Retina (tissue), 1 donor: ENCODE data around the gene RPA3.
"Not testable (repeated sequence)": the region's sequence is repeated elsewhere in the genome, so short reads cannot be mapped to it uniquely, and the experiment has no call there.

Experiments used
- DNase-seq: peaks from one replicate; pipeline ENCODE4 v3.0.0-alpha.2; 2016

RPA3 gene

GRCh38 chr7:7688310-7688709 is 30.1 kb downstream of the RPA3 start:
- DNase-seq: no peak

DNA sequence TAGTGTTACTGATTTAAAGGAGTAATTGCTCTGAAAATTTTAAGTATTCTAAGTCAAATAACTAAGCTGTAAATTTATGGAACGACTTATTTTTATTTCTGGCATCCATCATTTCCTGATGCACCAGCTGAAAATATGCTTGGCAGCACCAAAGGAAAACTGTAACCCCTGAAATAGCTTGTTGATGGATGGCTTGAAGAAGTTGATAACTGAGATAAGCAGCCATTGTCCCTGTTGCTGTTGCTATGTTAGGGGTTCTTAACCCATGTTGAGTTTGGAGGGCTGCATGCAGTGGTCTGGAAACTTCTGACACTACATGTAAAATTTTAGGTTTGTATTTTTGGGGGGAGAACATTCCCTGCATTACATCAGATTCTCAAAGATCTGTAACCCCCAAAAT is 30.6 kb downstream of the RPA3 start:
- DNase-seq: no peak

DNA sequence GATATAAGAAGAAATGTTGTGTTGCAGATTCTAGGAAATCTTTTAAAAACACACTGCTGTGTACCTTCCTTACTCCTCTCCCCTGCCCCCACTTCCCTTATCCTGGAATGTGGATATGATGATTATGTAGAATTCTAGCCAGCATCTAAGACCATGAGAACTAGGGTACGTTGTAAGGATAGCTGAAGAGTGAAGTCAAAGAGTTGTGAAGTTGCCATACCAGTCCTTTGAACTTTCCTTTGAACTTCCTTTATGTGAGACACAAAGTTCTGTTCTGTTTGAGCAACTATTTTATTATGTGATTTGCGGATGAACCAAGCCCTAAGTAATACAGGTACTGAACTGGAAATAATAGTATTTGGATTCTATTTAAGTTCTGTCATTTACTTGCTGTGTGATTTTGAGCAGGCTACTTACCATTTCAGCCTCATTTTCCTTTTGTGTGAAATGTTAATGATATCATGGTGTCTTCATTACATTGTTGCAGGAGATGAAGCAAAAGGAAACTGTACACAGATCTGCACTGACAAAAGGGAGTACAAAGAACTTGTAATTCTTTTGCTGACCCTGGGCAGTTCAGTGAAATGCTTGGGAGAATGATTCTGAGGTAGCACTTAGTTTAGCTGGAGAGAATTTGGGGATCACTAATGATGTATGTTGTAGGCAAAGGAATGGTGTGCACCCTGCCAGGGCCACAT is 31.4 kb downstream of the RPA3 start:
- no peak for DNase-seq

DNA sequence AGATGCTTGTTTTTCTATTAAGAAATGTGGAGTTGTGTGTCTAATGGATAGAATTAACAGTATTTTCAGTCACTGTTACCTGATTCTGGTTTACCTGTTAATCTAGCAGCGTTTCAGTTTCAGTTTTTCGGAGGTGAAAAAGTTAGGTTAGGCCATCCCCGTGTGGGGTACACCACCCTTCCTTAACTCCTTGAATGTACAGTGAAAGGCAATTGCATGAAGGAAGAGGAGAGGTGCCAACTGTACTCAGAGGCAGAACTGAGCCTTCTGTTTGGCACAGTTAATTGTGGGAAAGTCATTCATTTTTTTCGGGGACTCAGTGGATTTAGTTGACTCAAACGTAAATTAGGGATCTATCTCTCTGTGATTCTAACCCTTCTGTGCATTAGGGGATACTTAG is 35.5 kb downstream of the RPA3 start:
- no peak for DNase-seq

DNA sequence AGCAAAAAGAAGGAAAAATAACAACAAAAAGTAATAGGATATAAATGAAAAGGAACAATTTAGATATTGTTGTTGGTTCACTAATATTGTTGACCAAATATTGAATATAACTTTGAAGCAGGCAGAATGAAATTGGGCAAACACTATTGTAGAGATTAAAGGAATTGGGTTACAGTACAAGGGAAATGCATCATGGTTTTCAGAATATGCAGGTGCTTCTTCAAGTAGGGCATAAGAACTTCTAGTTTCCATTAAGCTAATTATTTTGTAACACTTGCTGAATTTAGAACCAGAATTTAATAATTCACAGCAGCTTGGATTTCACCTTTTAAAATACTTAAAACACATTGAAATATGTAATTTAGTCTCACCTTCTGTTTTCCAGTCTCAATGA is 36.5 kb downstream of the RPA3 start:
- DNase-seq: no peak

DNA sequence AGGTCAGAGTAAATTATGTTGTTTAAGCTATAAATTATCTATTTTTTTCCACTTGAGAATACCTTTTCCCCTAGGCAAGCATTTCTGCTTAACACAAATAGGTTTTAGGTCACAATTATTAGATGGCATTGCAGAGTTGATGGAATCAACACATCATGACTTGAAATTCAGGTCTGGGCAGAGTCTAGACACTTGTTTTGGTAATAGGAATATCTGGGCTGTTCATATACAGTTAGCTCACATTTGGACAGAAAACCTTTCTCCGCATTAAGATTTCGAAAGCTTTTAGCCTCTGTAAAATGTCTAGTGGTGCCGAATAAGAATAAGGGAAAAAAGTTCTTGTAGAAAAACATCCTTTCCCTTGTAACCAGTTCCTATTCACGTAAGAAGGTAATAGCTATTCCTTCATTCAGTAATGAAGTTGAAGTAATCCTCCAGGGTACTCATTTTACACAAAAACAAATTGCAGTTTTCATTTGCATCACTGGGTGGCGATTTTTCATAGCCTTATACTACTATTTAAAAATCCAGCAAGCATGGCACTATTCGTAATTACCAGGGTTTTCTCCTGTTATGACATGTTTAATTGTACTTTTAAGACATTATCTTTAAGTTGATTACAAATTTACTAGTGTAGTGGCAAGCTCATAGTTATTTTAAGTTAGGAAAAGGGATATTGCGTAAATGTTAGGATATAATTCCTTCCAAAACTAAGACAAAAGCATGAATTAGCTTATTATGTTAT is 37.0 kb downstream of the RPA3 start:
- peak; percentile 53 for DNase-seq

DNA sequence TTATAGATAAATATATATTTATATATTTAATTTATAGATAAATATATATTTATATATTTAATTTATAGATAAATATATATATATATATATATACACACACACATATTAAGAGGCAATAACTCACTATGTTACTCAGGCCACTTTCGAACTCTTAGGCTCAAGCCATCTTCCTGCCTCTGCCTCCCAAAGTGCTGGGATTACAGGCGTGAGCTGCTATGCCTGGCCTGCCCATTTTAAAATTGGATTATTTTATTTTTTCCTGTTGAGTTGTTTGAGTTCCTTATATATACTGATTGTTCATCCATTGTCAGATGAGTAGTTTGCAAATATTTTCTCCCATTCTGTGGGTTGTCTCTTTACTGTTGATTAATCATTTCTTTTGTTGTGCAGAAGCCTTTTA is 38.8 kb downstream of the RPA3 start:
- peak; percentile 22 for DNase-seq

DNA sequence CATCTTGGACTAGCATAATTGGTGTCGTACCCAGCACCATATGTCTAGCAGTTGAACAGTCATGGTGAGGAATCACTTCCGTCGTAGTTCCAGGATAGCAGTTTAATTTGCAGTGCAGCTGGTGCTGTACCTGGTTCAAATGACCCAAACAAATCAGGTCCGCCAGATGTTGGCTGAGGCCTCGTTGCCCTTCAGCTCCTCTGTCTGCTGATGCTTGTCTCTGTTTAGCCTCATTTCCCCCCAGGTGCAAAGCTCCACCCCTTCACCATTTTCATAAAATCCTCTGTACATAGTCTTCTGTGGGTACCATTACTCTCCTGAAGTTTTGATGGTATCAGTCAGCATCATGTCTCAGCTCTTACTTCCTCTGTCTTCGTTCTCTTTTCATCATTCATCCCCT is 42.7 kb downstream of the RPA3 start:
- no peak for DNase-seq

- no peak for DNase-seq
These were observed 45.2 kb downstream of the RPA3 start for GRCh38 chr7:7673240-7673550.

DNA sequence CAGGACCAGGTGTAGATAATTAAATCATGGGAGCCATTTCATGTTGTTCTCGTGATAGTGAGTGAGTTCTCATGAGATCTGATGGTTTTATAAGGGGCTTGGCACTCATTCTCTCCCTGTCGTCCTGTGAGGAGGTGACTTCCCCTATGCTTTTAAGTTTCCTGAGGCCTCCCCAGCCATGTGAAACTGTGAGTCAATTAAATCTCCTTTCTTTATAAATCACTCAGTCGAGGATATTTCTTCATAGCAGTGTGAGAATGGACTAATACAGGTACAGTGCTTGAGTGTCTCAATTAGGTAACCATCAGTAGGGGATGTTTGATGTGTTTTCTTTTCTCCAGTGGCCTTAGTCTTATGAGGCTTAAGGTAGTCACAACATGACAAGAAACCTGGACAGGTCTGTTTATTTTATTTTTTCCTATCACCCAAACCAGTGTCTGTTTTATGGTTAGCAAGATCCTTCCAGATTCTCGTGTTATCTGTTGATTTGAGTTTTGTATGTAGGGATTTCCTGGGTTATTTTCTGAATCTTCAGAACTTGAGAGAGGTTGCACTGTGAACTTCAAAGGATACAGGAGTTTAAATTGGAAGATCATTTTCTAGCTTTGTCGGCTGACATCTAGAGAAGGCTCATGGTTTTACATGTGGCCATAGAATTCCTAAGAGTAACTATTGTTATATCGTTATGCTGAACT is 45.7 kb downstream of the RPA3 start:
- DNase-seq: no peak

- DNase-seq: no peak
These were observed 47.0 kb downstream of the RPA3 start for GRCh38 chr7:7671361-7671760.

- no peak for DNase-seq
These were observed 47.9 kb downstream of the RPA3 start for GRCh38 chr7:7670490-7670889.

DNA sequence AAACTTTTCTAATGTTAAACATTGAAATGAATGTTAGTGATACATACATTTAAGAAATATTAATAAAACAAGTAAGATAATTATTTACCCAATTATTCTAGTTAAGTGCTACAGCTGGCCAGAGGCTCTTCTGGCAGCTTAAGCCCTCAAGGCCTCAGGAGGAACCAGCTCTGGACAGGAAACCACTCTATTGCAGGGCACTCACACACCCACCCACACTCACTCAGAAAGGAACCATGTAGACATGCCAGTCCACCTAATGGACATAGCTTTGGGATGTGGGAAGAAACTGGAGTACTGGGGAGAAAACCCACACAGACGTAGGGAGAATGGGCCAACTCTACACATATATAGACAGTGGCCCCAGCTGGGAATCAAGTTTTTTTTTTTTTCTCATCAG is 49.7 kb downstream of the RPA3 start:
- no peak for DNase-seq

DNA sequence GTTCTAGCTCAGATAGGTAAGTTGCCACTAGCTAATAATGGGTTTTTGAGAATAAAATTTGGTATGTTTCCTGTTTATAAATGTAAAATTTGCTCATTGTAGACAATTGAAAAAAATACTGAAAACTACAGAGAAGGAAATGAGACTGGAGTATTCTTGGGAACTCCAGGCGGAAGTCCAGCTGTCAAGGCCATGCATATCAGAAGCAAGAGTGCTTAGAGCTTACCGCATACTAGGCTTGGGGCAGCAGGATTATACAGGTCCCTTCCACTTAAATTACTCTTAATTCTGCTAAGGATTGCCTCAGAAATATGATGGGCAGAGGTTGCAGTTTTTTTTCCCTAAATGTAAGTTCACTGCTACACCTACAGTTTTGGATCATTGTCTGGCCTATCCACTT is 51.2 kb downstream of the RPA3 start:
- DNase-seq: no peak

DNA sequence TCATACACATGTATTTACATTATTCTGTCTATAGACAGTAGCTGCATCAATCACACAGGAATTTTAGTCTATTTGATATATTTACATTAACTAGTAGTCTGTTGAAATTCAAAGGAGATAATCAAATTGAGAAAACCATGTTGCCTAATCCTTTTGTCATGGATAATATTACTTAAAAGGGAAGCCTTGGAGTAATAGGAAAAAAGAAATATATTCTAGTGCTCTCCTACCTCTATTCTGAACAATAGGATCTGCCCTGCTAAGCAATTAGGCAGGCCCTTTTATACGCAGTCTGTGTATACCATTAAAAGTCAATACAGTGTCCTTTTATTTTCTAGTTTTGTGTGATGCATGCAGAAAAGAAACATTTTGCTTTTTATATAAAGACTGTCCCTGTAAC is 53.4 kb downstream of the RPA3 start:
- DNase-seq: no peak

GRCh38 chr7:7664291-7664690 is 54.1 kb downstream of the RPA3 start:
- no peak for DNase-seq

GRCh38 chr7:7662527-7662926 is 55.9 kb downstream of the RPA3 start:
- DNase-seq: peak; percentile 19

GRCh38 chr7:7656459-7656858 is 61.9 kb downstream of the RPA3 start:
- not testable (repeated sequence) for DNase-seq

DNA sequence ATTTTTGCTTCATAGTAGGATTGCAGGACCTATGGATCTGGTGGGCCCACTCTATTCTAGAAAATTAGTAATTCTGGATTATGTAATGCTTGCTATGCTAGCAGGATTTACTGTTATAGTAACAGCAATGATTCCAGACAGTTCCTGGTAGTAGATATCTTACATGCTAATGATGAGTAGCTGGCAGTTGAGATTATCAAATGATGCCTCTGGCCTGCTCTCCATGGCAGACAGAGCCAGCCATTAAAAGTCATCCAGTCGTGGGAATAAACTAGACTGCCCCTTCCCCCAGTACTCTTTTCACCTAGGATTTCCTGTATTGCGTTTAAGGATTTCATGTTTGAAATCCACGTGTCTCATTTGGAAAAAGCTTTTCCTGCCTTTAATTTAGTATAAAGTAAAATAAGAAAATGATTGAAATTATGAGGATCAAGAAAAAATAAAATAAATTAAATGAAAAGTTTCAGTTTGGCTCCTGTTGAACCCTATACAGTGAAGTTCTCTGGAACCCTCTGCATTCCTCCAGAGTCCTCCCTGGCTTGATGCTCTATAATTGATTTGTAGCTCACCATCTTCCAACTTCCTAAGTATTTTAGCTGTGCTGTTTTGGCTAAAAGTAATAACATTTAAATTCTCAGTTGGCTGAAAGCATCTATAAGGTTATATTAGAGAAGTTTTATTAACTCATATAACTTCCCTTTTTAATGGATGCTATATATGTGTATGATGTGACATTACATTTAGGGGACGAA is 63.3 kb downstream of the RPA3 start:
- no peak for DNase-seq

- DNase-seq: no peak
These were observed 64.7 kb downstream of the RPA3 start for GRCh38 chr7:7653593-7654187.

- no peak for DNase-seq
These were observed 65.4 kb downstream of the RPA3 start for GRCh38 chr7:7652798-7653540.

- DNase-seq: no peak
These were observed 66.9 kb downstream of the RPA3 start for GRCh38 chr7:7651479-7651878.
